HCT116 (cell line): ENCODE measurements around the gene GJB4. TPM values are rescaled to one million over a fixed set of nuclear protein-coding genes. Genes with fewer than 3 reads are reported as not detected.
A peak's percentile ranks its signal among the peaks of the same experiment; 100 is the strongest.

Experiments
- ATAC-seq: fragments of 200-7000 bp; cut with Tn5 transposase; 2 replicates; pipeline ENCODE4 v1.9.1; 2020; ENCODE audit warnings: mild to moderate bottlenecking, moderate library complexity
- BruUV-seq: library from RNA; stranded (reverse); fragments of 400-500 nt; replicated peaks from 2 replicates; lab custom pipeline; 2021; lab: Mats Ljungman, UMichigan
- CTCF ChIA-PET: fragments of 300-600 bp; sonication (Branson Sonifier 250); formaldehyde crosslinking; loops from one replicate; lab custom pipeline; 2021; ENCODE audit warnings: antibody characterized with exemption; lab: Charles Lee
- POLR2A ChIA-PET: fragments of 300-600, 350-600 bp; sonication (Branson Sonifier 250); formaldehyde crosslinking; loops from one replicate; lab custom pipeline; 2021; ENCODE audit warnings: antibody characterized with exemption; lab: Charles Lee
- RAD21 ChIA-PET, 2 experiments: fragments of 300-600 bp; sonication (Branson Sonifier 250); formaldehyde crosslinking; loops; one replicate each; lab custom pipeline; 2023; ENCODE audit warnings: low total read pairs in 2 of 2; ENCODE audit not compliant: uncharacterized antibody in 2 of 2, unreplicated experiment in 2 of 2, low non-redundant PET in 1 of 2; lab: Charles Lee
- DNase-seq: peaks from one replicate; pipeline ENCODE4 v3.0.0-alpha.2; 2010; ENCODE audit warnings: low read depth, low spot score
- H2AFZ ChIP-seq: fragments of 200-600 bp; shearing (Covaris generic), sonication (generic); 2 replicates; pipeline ENCODE4 v1.6.1; 2017; ENCODE audit warnings: low read depth, mixed run types, mixed read lengths, antibody characterized with exemption, low read length; ENCODE audit not compliant: poor library complexity, severe bottlenecking
- H3K27ac ChIP-seq: 2 replicates; pipeline ENCODE4 v1.5.1; 2012; ENCODE audit warnings: low read depth, low read length
- H3K27me3 ChIP-seq: fragments of 200-600 bp; sonication (generic); 2 replicates; pipeline ENCODE4 v1.6.1; 2016; ENCODE audit warnings: mixed run types, low read length, mixed read lengths; ENCODE audit not compliant: insufficient read depth
- H3K36me3 ChIP-seq, 2 experiments: fragments of 200-500 bp in 1 of 2; fragments of 200-600 bp in 1 of 2; sonication (Bioruptor generic) in 1 of 2; sonication (generic) in 1 of 2; 2 replicates each; pipeline versions ENCODE4 v1.5.1 to v1.6.1; 2014 to 2016; ENCODE audit warnings: low read length in 2 of 2, inconsistent platforms in 1 of 2, mixed read lengths in 1 of 2, mixed run types in 1 of 2; ENCODE audit not compliant: insufficient read depth in 2 of 2, control insufficient read depth in 1 of 2
- H3K4me1 ChIP-seq, 2 experiments: fragments of 200-600 bp in 1 of 2; sonication (generic) in 1 of 2; 2 replicates each; pipeline versions ENCODE4 v1.5.1 to v1.6.1; 2012 to 2017; ENCODE audit warnings: low read length in 2 of 2, inconsistent platforms in 1 of 2, mild to moderate bottlenecking in 1 of 2, mixed read lengths in 1 of 2, mixed run types in 1 of 2, moderate library complexity in 1 of 2; ENCODE audit not compliant: insufficient read depth in 2 of 2, control insufficient read depth in 1 of 2
- H3K4me2 ChIP-seq: fragments of 200-600 bp; sonication (generic); 2 replicates; pipeline ENCODE4 v1.6.1; 2017; ENCODE audit warnings: mixed run types, low read length, mixed read lengths
- H3K4me3 ChIP-seq, 2 experiments: fragments of 200-600 bp in 1 of 2; sonication (generic) in 1 of 2; replicated peaks in 1 of 2; 2 replicates each; pipeline ENCODE4 v1.5.1; 2011 to 2016; ENCODE audit warnings: low read length in 2 of 2, control low read depth in 1 of 2, low read depth in 1 of 2, mild to moderate bottlenecking in 1 of 2, mixed read lengths in 1 of 2, mixed run types in 1 of 2
- H3K79me2 ChIP-seq: fragments of 200-600 bp; sonication (generic); 2 replicates; pipeline ENCODE4 v1.6.1; 2017; ENCODE audit warnings: mild to moderate bottlenecking, mixed run types, low read length, moderate library complexity, mixed read lengths; ENCODE audit not compliant: insufficient read depth
- H3K9ac ChIP-seq: fragments of 200-600 bp; sonication (generic); 2 replicates; pipeline ENCODE4 v1.6.1; 2016; ENCODE audit warnings: low read length, mixed read lengths
- H3K9me2 ChIP-seq: fragments of 200-600 bp; sonication (generic), shearing (Covaris generic); 2 replicates; pipeline ENCODE4 v1.6.1; 2017; ENCODE audit warnings: mixed run types, mild to moderate bottlenecking, moderate library complexity; ENCODE audit not compliant: insufficient read depth
- H3K9me3 ChIP-seq, 2 experiments: fragments of 200-500 bp in 1 of 2; fragments of 200-600 bp in 1 of 2; sonication (Bioruptor generic) in 1 of 2; sonication (generic) in 1 of 2; 2 replicates each; pipeline ENCODE4 v1.6.1; 2014 to 2017; ENCODE audit warnings: low read length in 2 of 2, mixed read lengths in 2 of 2, inconsistent platforms in 1 of 2, low read depth in 1 of 2, mild to moderate bottlenecking in 1 of 2, mixed run types in 1 of 2, moderate library complexity in 1 of 2; ENCODE audit not compliant: control insufficient read depth in 1 of 2, insufficient read depth in 1 of 2
- H4K20me1 ChIP-seq: fragments of 200-600 bp; sonication (generic), shearing (Covaris generic); 2 replicates; pipeline ENCODE4 v1.6.1; 2017; ENCODE audit warnings: mixed run types, mild to moderate bottlenecking, moderate library complexity; ENCODE audit not compliant: insufficient read depth
- EZH2 ChIP-seq: fragments of 200-600 bp; sonication (generic); IDR thresholded peaks from 2 replicates; pipeline ENCODE4 v1.6.1; 2017; ENCODE audit warnings: antibody characterized with exemption, mixed run types
- POLR2AphosphoS5 ChIP-seq: IDR thresholded peaks from 2 replicates; pipeline ENCODE4 v1.6.1; 2011; ENCODE audit warnings: mild to moderate bottlenecking, low read depth, low read length, moderate library complexity
- SIN3A ChIP-seq: IDR thresholded peaks from 2 replicates; pipeline ENCODE4 v1.6.1; 2012; ENCODE audit warnings: low read depth
- ZBTB33 ChIP-seq: IDR thresholded peaks from 2 replicates; pipeline ENCODE4 v1.6.1; 2011; ENCODE audit warnings: mild to moderate bottlenecking, low read length, moderate library complexity; ENCODE audit not compliant: insufficient replicate concordance; ENCODE audit errors: extremely low read depth
- ZFX ChIP-seq: fragments of 450-650 bp; IDR thresholded peaks from 2 replicates; pipeline ENCODE4 v1.6.1; 2017
- ZNF274 ChIP-seq: fragments of 200-500 bp; sonication (Bioruptor generic); IDR thresholded peaks from 2 replicates; pipeline ENCODE4 v1.6.1; 2014; ENCODE audit warnings: mild to moderate bottlenecking, low read depth, low read length, inconsistent platforms
- intact Hi-C: fragments of 100-400 bp; cut with micrococcal nuclease; formaldehyde crosslinking; loops from 2 replicates; pipeline ENCODE4 v1.10.0; 2022
- total RNA-seq: library from RNA; stranded (reverse); gene quantifications from one replicate; pipeline ENCODE4 v1.2.1, GENCODE V29; 2021; ENCODE audit not compliant: unreplicated experiment

Gene GJB4
- total RNA-seq, 1 experiment from 2014 or later, result 2.0 TPM

DNA sequence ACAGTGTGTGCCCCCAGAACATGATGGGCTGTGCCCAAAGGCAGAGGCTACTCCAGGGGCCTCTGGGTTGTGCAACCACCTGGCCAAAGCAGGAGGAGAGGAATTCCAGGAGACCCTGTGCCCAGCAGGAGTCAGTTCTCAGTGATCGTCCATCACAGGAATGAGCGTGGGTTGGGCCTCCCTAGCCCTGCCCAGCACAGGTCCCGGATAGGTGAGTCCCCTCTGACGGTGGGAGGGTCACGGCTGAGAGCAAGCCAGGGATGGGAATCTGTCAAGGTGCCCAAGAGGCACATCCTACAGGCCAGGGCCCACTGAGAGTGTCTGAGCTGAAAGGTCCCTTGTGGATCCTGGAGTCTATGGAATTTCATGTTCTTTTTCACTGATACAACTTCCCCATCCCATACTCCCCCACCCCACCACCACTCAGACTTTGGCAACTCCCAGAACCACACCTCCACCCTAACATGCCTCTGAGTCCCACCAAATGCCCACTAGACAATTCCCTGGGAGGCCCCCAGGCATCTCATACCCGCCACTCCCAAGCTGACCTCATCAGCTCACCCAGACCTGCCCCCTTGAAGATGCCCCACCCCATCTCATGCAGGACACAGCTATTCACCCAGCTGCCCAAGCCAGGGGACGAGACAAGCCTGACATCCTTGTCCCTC, 3.1 kb downstream of the GJB4 start:
- ChIA-PET RAD21 (no interaction called here), POLR2A (interaction anchor here (0.7 to 1.6 kb wide), 3 partner anchors 17 to 19 kb away, joined by 3 to 6 read pairs (median 3); partner anchors contain the start of gene GJB3), CTCF (interaction anchor here (1.8 kb wide), 1 partner anchor 20 kb away, joined by 5 read pairs; no protein-coding TSS in a partner anchor)
- Histone ChIP-seq H3K27ac (peak overlapping the region; percentile 87), H3K9me2 (no peaks in the 10 kb centered on the region), H3K79me2 (no peaks in the 10 kb centered on the region), H3K36me3 (no peaks in the 10 kb centered on the region), H3K27me3 (no peaks in the 10 kb centered on the region), H3K9ac (peak overlapping the region; percentile 58), H3K4me1 (peaks cover 43 to 61% of the 10 kb centered on the region in 2 experiments), H3K4me3 (peak overlapping the region; percentile 25 to 54), H4K20me1 (no peaks in the 10 kb centered on the region), H2AFZ (no peak overlapping the region), H3K4me2 (peak overlapping the region; percentile 79)
- TSS peak; percentile 85 for BruUV-seq
- no peak for DNase-seq
- intact Hi-C loops, result loop anchor here (2.0 kb wide), 1 partner anchor 16 kb away; no protein-coding TSS in a partner anchor
- peak; percentile 62 for ATAC-seq
- peak; percentile 23; the same call in 1 of the 2 replicates for TF ChIP-seq POLR2AphosphoS5
- no peak for TF ChIP-seq ZFX
- no peak for TF ChIP-seq SIN3A
- TF ChIP-seq EZH2, result no peak
- TF ChIP-seq ZNF274, result no peak
- no peak for TF ChIP-seq ZBTB33
- TF ChIP-seq, all 23 proteins: peak for 1
- H3K9me3 ChIP-seq, result no peaks in the 10 kb centered on the region
